PC-9 (cell line): ENCODE measurements around the gene ZNF600. TPM values are rescaled to one million over a fixed set of nuclear protein-coding genes. Genes with fewer than 3 reads are reported as not detected.
"Not testable (repeated sequence)": the region's sequence is repeated elsewhere in the genome, so short reads cannot be mapped to it uniquely, and the experiment has no call there.

Source experiments
- BruUV-seq: library from RNA; stranded (reverse); fragments of 400-500 nt; replicated peaks from 2 replicates; lab custom pipeline; 2021; lab: Mats Ljungman, UMichigan
- CTCF ChIA-PET: fragments of 300-600 bp; sonication (Branson Sonifier 250); formaldehyde crosslinking; loops from one replicate; lab custom pipeline; 2022; ENCODE audit warnings: antibody characterized with exemption; lab: Charles Lee
- POLR2A ChIA-PET: fragments of 300-600 bp; sonication (Branson Sonifier 250); formaldehyde crosslinking; loops from one replicate; lab custom pipeline; 2022; ENCODE audit warnings: antibody characterized with exemption; ENCODE audit not compliant: unreplicated experiment; lab: Charles Lee
- DNase-seq, 2 experiments: peaks; one replicate each; pipeline versions ENCODE4 v3.0.0 to v3.0.0-alpha.2; 2015 to 2022; ENCODE audit warnings: mixed read lengths in 1 of 2
- H2AFZ ChIP-seq: fragments of 200-600 bp; sonication (generic); 2 replicates; pipeline ENCODE4 v1.8.1; 2017; ENCODE audit warnings: antibody characterized with exemption
- H3F3A ChIP-seq: fragments of 200-600 bp; sonication (generic); 2 replicates; pipeline ENCODE4 v1.8.1; 2017; ENCODE audit warnings: antibody characterized with exemption, mild to moderate bottlenecking, low read depth; ENCODE audit not compliant: insufficient read depth
- H3K27ac ChIP-seq: fragments of 200-600 bp; sonication (generic); 2 replicates; pipeline ENCODE4 v1.6.1; 2016; ENCODE audit warnings: mixed run types
- H3K27me3 ChIP-seq: fragments of 200-600 bp; sonication (generic); 2 replicates; pipeline ENCODE4 v1.6.1; 2016; ENCODE audit warnings: low read depth, mixed run types; ENCODE audit not compliant: insufficient read depth
- H3K36me3 ChIP-seq: fragments of 200-600 bp; sonication (generic); 2 replicates; pipeline ENCODE4 v1.6.1; 2016; ENCODE audit warnings: low read depth, mixed run types
- H3K4me1 ChIP-seq: fragments of 200-600 bp; sonication (generic); replicated peaks from 2 replicates; pipeline ENCODE4 v1.6.1; 2016; ENCODE audit warnings: mixed run types; ENCODE audit not compliant: insufficient read depth
- H3K4me2 ChIP-seq: fragments of 200-600 bp; sonication (generic); 2 replicates; pipeline ENCODE4 v1.6.1; 2017; ENCODE audit warnings: mixed run types
- H3K4me3 ChIP-seq: fragments of 200-600 bp; sonication (generic); 2 replicates; pipeline ENCODE4 v1.6.1; 2016; ENCODE audit warnings: mixed run types
- H3K79me2 ChIP-seq: fragments of 200-600 bp; sonication (generic); 2 replicates; pipeline ENCODE4 v1.6.1; 2017; ENCODE audit warnings: low read depth, mixed run types
- H3K9me2 ChIP-seq: fragments of 200-600 bp; sonication (generic); 2 replicates; pipeline ENCODE4 v1.8.1; 2017; ENCODE audit warnings: mild to moderate bottlenecking; ENCODE audit not compliant: insufficient read depth
- H3K9me3 ChIP-seq: fragments of 200-600 bp; sonication (generic); 2 replicates; pipeline ENCODE4 v1.8.1; 2016; ENCODE audit warnings: low read depth; ENCODE audit not compliant: insufficient read depth
- H4K20me1 ChIP-seq: fragments of 200-600 bp; sonication (generic); 2 replicates; pipeline ENCODE4 v1.8.1; 2017; ENCODE audit not compliant: insufficient read depth
- EZH2 ChIP-seq: fragments of 200-600 bp; sonication (generic); IDR thresholded peaks from 2 replicates; pipeline ENCODE4 v1.8.0; 2017; ENCODE audit warnings: antibody characterized with exemption, low read depth
- intact Hi-C: fragments of 100-400 bp; cut with micrococcal nuclease; formaldehyde crosslinking; loops from one replicate; pipeline ENCODE4 v1.10.0; 2022; ENCODE audit not compliant: unreplicated experiment
- total RNA-seq: library from RNA; stranded (reverse); gene quantifications from 2 replicates; pipeline ENCODE4 v1.2.3, GENCODE V29; 2021
- TF ChIP-seq, protein P1 (sequence below): fragments of 200-600 bp; sonication (generic); conservative IDR thresholded peaks from 2 replicates; pipeline ENCODE4 v1.6.1; 2017; ENCODE audit warnings: mixed run types, antibody characterized with exemption, mild to moderate bottlenecking, moderate library complexity

Gene ZNF600
- total RNA-seq, 1 experiment from 2014 or later = 27.9 TPM

DNA sequence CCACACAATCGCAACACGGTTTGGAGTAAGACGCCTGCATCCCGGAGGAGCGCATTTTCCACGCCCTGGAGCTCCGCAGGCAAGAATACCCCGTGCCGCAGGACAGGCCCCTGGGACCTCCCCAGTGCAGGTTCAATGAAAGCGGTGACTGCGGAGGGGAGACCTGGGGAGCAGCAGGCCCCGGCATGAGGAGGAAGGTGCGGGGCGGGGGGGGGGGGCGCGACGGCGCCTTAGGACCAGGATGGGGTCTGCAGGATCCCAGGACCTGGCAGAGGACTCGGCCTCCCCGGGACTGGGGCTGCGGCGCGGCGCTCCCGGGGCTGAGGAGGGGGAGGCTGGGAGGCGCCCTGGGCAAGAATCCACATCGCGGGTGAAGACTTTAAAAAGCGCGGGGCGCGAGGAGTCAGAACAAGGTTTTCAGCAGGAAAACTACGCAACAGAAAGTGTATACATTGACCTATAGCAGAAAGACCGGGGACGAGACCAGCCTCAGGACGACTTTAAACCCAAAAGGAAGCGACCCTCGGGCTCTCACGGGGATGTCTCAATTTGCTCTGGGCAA lies 52.2 kb downstream of the ZNF600 start:
- no peaks in the 10 kb centered on the region for H3K27me3 ChIP-seq
- no peak for TF ChIP-seq EZH2
- TF ChIP-seq, protein P1, sequence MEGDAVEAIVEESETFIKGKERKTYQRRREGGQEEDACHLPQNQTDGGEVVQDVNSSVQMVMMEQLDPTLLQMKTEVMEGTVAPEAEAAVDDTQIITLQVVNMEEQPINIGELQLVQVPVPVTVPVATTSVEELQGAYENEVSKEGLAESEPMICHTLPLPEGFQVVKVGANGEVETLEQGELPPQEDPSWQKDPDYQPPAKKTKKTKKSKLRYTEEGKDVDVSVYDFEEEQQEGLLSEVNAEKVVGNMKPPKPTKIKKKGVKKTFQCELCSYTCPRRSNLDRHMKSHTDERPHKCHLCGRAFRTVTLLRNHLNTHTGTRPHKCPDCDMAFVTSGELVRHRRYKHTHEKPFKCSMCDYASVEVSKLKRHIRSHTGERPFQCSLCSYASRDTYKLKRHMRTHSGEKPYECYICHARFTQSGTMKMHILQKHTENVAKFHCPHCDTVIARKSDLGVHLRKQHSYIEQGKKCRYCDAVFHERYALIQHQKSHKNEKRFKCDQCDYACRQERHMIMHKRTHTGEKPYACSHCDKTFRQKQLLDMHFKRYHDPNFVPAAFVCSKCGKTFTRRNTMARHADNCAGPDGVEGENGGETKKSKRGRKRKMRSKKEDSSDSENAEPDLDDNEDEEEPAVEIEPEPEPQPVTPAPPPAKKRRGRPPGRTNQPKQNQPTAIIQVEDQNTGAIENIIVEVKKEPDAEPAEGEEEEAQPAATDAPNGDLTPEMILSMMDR = no peak
- no peaks in the 10 kb centered on the region for H3K36me3 ChIP-seq
- BruUV-seq = TSS peak; percentile 97
- H3K9me2 ChIP-seq = no peaks in the 10 kb centered on the region
- peaks cover 4% of the 10 kb centered on the region; the same call in 1 of the 2 replicates for H3K79me2 ChIP-seq
- peak overlapping the region; percentile 79 for H3K4me3 ChIP-seq
- ChIA-PET CTCF (no interaction called here), POLR2A (no interaction called here)
- H3K4me2 ChIP-seq = peak overlapping the region; percentile 91
- no peaks in the 10 kb centered on the region for H4K20me1 ChIP-seq
- peaks cover 10% of the 10 kb centered on the region; the same call in 1 of the 2 replicates for H3K9me3 ChIP-seq
- peaks cover 3% of the 10 kb centered on the region; the same call in 1 of the 2 replicates for H3F3A ChIP-seq
- H3K4me1 ChIP-seq = no peaks in the 10 kb centered on the region; the same call in 1 of the 2 replicates
- intact Hi-C loops = loop anchor here (10.0 kb wide), 1 partner anchor 750 kb away; the partner anchor contains the start of gene ZNF350
- H2AFZ ChIP-seq = peak overlapping the region; percentile 98
- H3K27ac ChIP-seq = peak overlapping the region; percentile 55
- DNase-seq = no peak

DNA sequence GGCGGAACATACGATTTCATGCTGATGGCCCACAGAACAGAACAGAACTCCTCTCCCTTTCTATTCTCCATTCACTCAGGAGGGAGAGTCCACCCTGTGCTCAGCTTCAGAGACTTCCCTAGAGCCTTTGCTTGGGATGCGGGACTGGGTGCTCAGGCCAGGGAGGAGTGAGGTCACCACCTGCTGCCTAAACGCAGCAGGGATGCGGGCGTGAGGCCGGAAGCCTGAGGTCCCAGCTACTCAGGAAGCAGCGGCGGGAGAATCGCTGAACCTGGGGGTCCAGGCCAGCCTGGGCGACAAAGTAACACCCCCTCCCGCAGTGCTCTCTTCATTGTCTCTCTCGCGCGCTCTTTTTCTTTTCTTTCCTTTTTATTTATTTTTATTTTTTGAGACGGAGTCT lies 60.5 kb downstream of the ZNF600 start:
- H3K36me3 ChIP-seq, H3K9me3 ChIP-seq, H3K4me3 ChIP-seq, H2AFZ ChIP-seq, H4K20me1 ChIP-seq, BruUV-seq, CTCF ChIA-PET, H3K27ac ChIP-seq, H3K27me3 ChIP-seq, H3K9me2 ChIP-seq, POLR2A ChIA-PET, H3K79me2 ChIP-seq, intact Hi-C loops, H3F3A ChIP-seq, H3K4me2 ChIP-seq, DNase-seq: not testable (repeated sequence)
- peaks cover 11% of the 10 kb centered on the region for H3K4me1 ChIP-seq

DNA sequence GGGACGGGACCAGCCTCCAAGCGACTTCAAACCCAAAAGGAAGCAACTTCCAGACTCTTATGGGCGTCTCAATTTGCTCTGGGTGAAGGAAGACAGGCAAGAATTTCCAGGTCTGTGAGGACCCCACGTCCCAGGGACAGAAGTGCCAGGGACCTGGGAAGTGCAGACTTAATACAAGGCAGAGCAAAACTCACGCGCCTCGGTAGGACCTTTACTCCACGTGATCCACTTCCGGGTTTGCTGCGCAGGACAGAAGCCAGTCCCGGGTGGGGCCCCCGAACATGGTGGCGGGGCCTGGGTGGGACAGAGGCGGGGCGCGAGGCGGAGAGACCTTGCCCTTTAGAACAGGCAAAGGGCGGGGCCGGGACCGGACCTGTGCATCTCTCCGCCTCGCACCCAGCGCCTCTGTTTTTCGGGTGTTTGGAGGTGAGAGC lies 61.0 kb downstream of the ZNF600 start:
- ChIA-PET POLR2A (no interaction called here), CTCF (no interaction called here)
- H4K20me1 ChIP-seq = no peaks in the 10 kb centered on the region
- H3K27ac ChIP-seq = no peak overlapping the region
- no peak overlapping the region for H3K4me2 ChIP-seq
- no peak for TF ChIP-seq EZH2
- TF ChIP-seq, protein P1 = no peak
- peaks cover 5% of the 10 kb centered on the region for H3K36me3 ChIP-seq
- DNase-seq = no peak
- no peaks in the 10 kb centered on the region for H3K27me3 ChIP-seq
- peaks cover 4% of the 10 kb centered on the region; the same call in 1 of the 2 replicates for H3K9me3 ChIP-seq
- intact Hi-C loops = no loop called here
- H3K79me2 ChIP-seq = no peaks in the 10 kb centered on the region
- H3K4me1 ChIP-seq = peaks cover 11% of the 10 kb centered on the region
- H3K4me3 ChIP-seq = no peak overlapping the region
- BruUV-seq = no TSS peak
- H2AFZ ChIP-seq = no peak overlapping the region
- no peaks in the 10 kb centered on the region for H3K9me2 ChIP-seq
- peaks cover 7% of the 10 kb centered on the region; the same call in 1 of the 2 replicates for H3F3A ChIP-seq
